GM12872 (cell line): ENCODE data around the gene TMEM214.

ENCODE experiments used
- CTCF ChIP-seq: IDR thresholded peaks from 3 replicates; pipeline ENCODE4 v1.5.1; 2011; ENCODE audit warnings: low read depth, mild to moderate bottlenecking, low read length, moderate library complexity; ENCODE audit not compliant: insufficient read depth

TMEM214 gene

GRCh38 chr2:27088634-27089033 is 55.9 kb downstream of the TMEM214 start:
- no peak for TF ChIP-seq CTCF

- no peak for TF ChIP-seq CTCF
Observed at GRCh38 chr2:27089111-27089954, 56.6 kb downstream of the TMEM214 start.
